Liver (tissue), 9 donors: ENCODE results near the gene GNA15. TPM values are rescaled to one million over a fixed set of nuclear protein-coding genes. Genes with fewer than 3 reads are reported as not detected.

Source experiments
- DNase-seq: peaks from one replicate; pipeline ENCODE4 v3.0.0-alpha.2; 2017; ENCODE audit warnings: low spot score
- H3K27ac ChIP-seq, 2 donors: one replicate each; pipeline ENCODE4 v1.7.0; 2013; ENCODE audit warnings: inconsistent platforms in 2 of 2, low read length in 2 of 2, control low read depth in 1 of 2, low read depth in 1 of 2, mild to moderate bottlenecking in 1 of 2
- H3K27me3 ChIP-seq, 4 donors: one replicate each; pipeline versions ENCODE4 v1.6.1 to v1.7.0; 2013; ENCODE audit warnings: low read length in 3 of 4, inconsistent platforms in 1 of 4, mild to moderate bottlenecking in 1 of 4, moderate library complexity in 1 of 4; ENCODE audit not compliant: control insufficient read depth in 4 of 4, insufficient read depth in 4 of 4
- H3K36me3 ChIP-seq, 4 donors: one replicate each; pipeline versions ENCODE4 v1.6.1 to v1.7.0; 2013; ENCODE audit warnings: low read length in 3 of 4, mild to moderate bottlenecking in 3 of 4, low read depth in 1 of 4, moderate library complexity in 1 of 4; ENCODE audit not compliant: control insufficient read depth in 4 of 4, insufficient read depth in 3 of 4
- H3K4me1 ChIP-seq, 4 donors: one replicate each; pipeline versions ENCODE4 v1.6.1 to v1.7.0; 2013; ENCODE audit warnings: low read length in 3 of 4, mild to moderate bottlenecking in 3 of 4, moderate library complexity in 1 of 4; ENCODE audit not compliant: control insufficient read depth in 4 of 4, insufficient read depth in 4 of 4
- H3K4me3 ChIP-seq, 3 donors: one replicate each; pipeline versions ENCODE4 v1.6.1 to v1.7.0; 2013; ENCODE audit warnings: low read length in 3 of 3, control low read depth in 1 of 3, low read depth in 1 of 3, mild to moderate bottlenecking in 1 of 3
- H3K9ac ChIP-seq, 2 donors: one replicate each; pipeline ENCODE4 v1.7.0; 2013; ENCODE audit warnings: low read length in 2 of 2, mild to moderate bottlenecking in 2 of 2, moderate library complexity in 2 of 2, control low read depth in 1 of 2, low read depth in 1 of 2
- H3K9me3 ChIP-seq, 4 donors: one replicate each; pipeline versions ENCODE4 v1.6.1 to v1.7.0; 2013; ENCODE audit warnings: low read length in 3 of 4; ENCODE audit not compliant: control insufficient read depth in 4 of 4
- FOXA1 ChIP-seq: IDR thresholded peaks from 2 replicates; pipeline ENCODE4 v1.6.1; 2016; ENCODE audit warnings: antibody characterized with exemption
- FOXA2 ChIP-seq: IDR thresholded peaks from 2 replicates; pipeline ENCODE4 v1.6.1; 2016; ENCODE audit warnings: antibody characterized with exemption
- GABPA ChIP-seq, 2 donors: IDR thresholded peaks in 1 of 2; conservative IDR thresholded peaks in 1 of 2; 2 replicates each; pipeline ENCODE4 v1.6.1; 2016; ENCODE audit warnings: antibody characterized with exemption in 2 of 2, mild to moderate bottlenecking in 1 of 2, moderate library complexity in 1 of 2
- HNF4G ChIP-seq: IDR thresholded peaks from 2 replicates; pipeline ENCODE4 v1.6.1; 2016; ENCODE audit warnings: antibody characterized with exemption
- JUND ChIP-seq, 2 donors: IDR thresholded peaks; 2 replicates each; pipeline ENCODE4 v1.6.1; 2016; ENCODE audit warnings: antibody characterized with exemption in 2 of 2
- NR2F2 ChIP-seq: IDR thresholded peaks from 2 replicates; pipeline ENCODE4 v1.6.1; 2016; ENCODE audit warnings: antibody characterized with exemption
- RAD21 ChIP-seq, 2 donors: IDR thresholded peaks; 2 replicates each; pipeline ENCODE4 v1.6.1; 2016; ENCODE audit warnings: antibody characterized with exemption in 2 of 2, mild to moderate bottlenecking in 2 of 2
- REST ChIP-seq: IDR thresholded peaks from 2 replicates; pipeline ENCODE4 v1.6.1; 2016; ENCODE audit warnings: antibody characterized with exemption, mild to moderate bottlenecking
- TAF1 ChIP-seq: conservative IDR thresholded peaks from 2 replicates; pipeline ENCODE4 v1.6.1; 2016; ENCODE audit warnings: antibody characterized with exemption, mild to moderate bottlenecking
- WGBS: extraction: QIAGEN DNeasy Blood & Tissue Kit; methylation state at CpG from one replicate; pipeline ENCODE4 v1.1.7; 2013; 5-methylcytosine and 5-hydroxymethylcytosine counted together
- polyA plus RNA-seq, 2 donors: library from polyadenylated mRNA; stranded (reverse) in 1 of 2; unstranded in 1 of 2; fragments of 200-250 nt in 1 of 2; fragments of >200 nt in 1 of 2; fragmentation: Nextera tagmentation in 1 of 2; extraction: Ambion mirVana in 1 of 2; gene quantifications; one replicate each; pipeline versions ENCODE4 v1.2.1 to v1.2.3, GENCODE V29; 2013 to 2015
- total RNA-seq, 2 donors: library from RNA; depleted of rRNA; stranded (reverse); fragments of >200 nt; gene quantifications; one replicate each; pipeline ENCODE4 v1.2.3, GENCODE V29; 2014
- TF ChIP-seq, protein P1 (sequence below): IDR thresholded peaks from 2 replicates; pipeline ENCODE4 v1.6.1; 2016; ENCODE audit warnings: antibody characterized with exemption
- TF ChIP-seq, protein P2 (sequence below): IDR thresholded peaks from 2 replicates; pipeline ENCODE4 v1.6.1; 2016; ENCODE audit warnings: antibody characterized with exemption
- donor health status: healthy.
- donor health status: healthy.
- donor health status: healthy.
- donor health status: healthy.
- donor health status: healthy.

Gene GNA15
- total and polyA plus RNA-seq, 4 donors: 0.11 to 10.4 (median 1.4) TPM

DNA sequence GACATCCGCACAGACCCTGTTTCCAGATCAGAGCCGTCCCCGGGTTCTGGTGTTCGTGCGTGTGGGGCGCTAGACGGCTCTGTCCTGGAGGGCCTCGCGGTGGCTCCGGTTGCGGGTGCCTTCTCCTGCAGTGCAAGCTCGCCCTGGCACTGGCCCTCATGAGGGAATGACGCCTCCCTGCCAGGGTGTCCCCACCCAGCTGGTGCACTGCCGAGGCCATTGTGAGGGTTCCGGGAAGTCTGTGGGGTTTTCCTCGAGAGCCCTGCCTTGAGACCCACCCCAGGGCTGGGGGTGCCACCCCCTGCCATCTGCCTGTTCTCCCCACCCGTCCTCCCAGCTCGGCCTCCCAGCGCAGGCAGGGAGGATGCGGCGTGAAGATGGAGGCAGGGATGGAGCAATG, 19.2 kb upstream of the GNA15 start:
- 96% methylated on average over 21 of the region's 21 CpGs for WGBS
- TF ChIP-seq REST (no peak), GABPA (IDR thresholded peaks at IDR 0.05 in 1 of 2, conservative IDR thresholded peaks at IDR 0.05 in 1 of 2) (no peak), HNF4G (no peak), FOXA1 (no peak), NR2F2 (no peak)
- TF ChIP-seq, protein P1, sequence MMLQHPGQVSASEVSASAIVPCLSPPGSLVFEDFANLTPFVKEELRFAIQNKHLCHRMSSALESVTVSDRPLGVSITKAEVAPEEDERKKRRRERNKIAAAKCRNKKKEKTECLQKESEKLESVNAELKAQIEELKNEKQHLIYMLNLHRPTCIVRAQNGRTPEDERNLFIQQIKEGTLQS: no peak
- H3K9ac ChIP-seq: no peak overlapping the region
- no peaks in the 10 kb centered on the region for H3K9me3 ChIP-seq
- H3K4me1 ChIP-seq: no peaks in the 10 kb centered on the region
- DNase-seq: no peak
- H3K27ac ChIP-seq: no peak overlapping the region
- H3K36me3 ChIP-seq: peaks cover 0 to 37% (median 3%) of the 10 kb centered on the region in 4 donors
- H3K27me3 ChIP-seq: no peaks in the 10 kb centered on the region
- H3K4me3 ChIP-seq: no peak overlapping the region

GRCh38 chr19:3117716-3118115, 18.1 kb upstream of the GNA15 start:
- Histone ChIP-seq H3K4me1 (peaks cover 0 to 3% (median under 1%) of the 10 kb centered on the region in 4 donors), H3K36me3 (peaks cover 0 to 34% (median 3%) of the 10 kb centered on the region in 4 donors), H3K27ac (no peak overlapping the region), H3K4me3 (no peak overlapping the region), H3K27me3 (no peaks in the 10 kb centered on the region), H3K9me3 (no peaks in the 10 kb centered on the region), H3K9ac (no peak overlapping the region)
- TF ChIP-seq RAD21 (IDR thresholded peaks at IDR 0.05) (no peak), FOXA2 (no peak), JUND (IDR thresholded peaks at IDR 0.05) (no peak), TAF1 (no peak)
- TF ChIP-seq, protein P2, sequence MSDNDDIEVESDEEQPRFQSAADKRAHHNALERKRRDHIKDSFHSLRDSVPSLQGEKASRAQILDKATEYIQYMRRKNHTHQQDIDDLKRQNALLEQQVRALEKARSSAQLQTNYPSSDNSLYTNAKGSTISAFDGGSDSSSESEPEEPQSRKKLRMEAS: no peak
- TF ChIP-seq, protein P1: no peak
- DNase-seq: no peak
- WGBS: 94% methylated on average over 20 of the region's 20 CpGs

DNA sequence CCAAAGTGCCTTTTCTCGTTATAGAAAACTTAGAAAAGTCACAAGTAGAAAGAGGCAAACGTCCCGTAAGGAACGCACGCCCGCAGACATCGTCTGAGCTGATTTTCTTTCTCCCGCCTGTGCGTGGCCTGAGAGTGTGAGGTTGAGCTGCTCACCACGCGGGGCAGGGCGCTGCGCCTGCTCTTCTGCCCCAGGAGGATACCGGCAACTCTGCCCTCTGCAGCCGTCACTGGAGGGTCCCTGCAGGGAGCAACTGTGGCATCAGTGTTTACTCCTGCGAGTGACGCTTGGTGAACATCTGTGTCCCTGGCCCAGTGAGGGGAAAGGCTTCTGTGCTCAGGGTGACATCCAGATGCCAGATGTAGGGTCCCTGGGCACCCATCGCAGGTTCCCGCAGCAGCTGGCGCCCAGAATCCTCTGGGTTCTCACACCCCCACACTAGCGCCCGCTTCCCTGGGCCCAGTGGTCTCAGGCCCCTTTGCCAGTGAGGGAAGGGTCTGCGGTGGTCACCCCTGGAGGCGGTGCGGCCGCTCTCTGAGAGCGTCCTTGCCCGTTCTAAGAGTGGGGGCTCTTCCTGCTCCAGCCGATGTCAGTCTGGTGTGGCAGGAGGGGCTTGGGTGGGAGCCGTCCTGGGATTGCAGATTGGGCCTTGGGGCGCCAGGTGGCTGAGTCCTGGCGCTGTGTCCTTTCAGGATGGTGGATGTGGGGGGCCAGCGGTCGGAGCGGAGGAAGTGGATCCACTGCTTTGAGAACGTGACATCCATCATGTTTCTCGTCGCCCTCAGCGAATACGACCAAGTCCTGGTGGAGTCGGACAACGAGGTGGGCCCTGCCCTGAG, 17.4 kb upstream of the GNA15 start:
- Histone ChIP-seq H3K4me1 (peaks cover under 1 to 10% (median 5%) of the 10 kb centered on the region in 4 donors), H3K9ac (no peak overlapping the region), H3K4me3 (no peak overlapping the region), H3K36me3 (peaks cover 0 to 33% (median 3%) of the 10 kb centered on the region in 4 donors), H3K27ac (no peak overlapping the region), H3K9me3 (no peaks in the 10 kb centered on the region), H3K27me3 (no peaks in the 10 kb centered on the region)
- DNase-seq: no peak
- WGBS: 95% methylated on average over 42 of the region's 42 CpGs
- no peak for TF ChIP-seq FOXA2
- no peak for TF ChIP-seq NR2F2
- TF ChIP-seq, protein P2: no peak
- TF ChIP-seq JUND (IDR thresholded peaks at IDR 0.05): no peak
- TF ChIP-seq GABPA (IDR thresholded peaks at IDR 0.05 in 1 of 2, conservative IDR thresholded peaks at IDR 0.05 in 1 of 2): no peak
